Thymus (tissue), 11 donors: ENCODE results near the gene ADD2. TPM values are rescaled to one million over a fixed set of nuclear protein-coding genes. Genes with fewer than 3 reads are reported as not detected.

Experiments used
- DNase-seq, 9 donors: peaks; one replicate each; pipeline ENCODE4 v3.0.0-alpha.2; 2013; ENCODE audit warnings: low spot score in 9 of 9, low read depth in 6 of 9, missing footprints in 1 of 9
- H3K27ac ChIP-seq, 2 donors: one replicate each; pipeline ENCODE4 v1.5.1; 2013; ENCODE audit warnings: control low read depth in 1 of 2, low read depth in 1 of 2, low read length in 1 of 2, mild to moderate bottlenecking in 1 of 2, moderate library complexity in 1 of 2
- H3K27me3 ChIP-seq, 2 donors: one replicate each; pipeline ENCODE4 v1.5.1; 2013; ENCODE audit warnings: low read length in 1 of 2; ENCODE audit not compliant: control insufficient read depth in 2 of 2, insufficient read depth in 1 of 2
- H3K36me3 ChIP-seq, 2 donors: one replicate each; pipeline ENCODE4 v1.5.1; 2013; ENCODE audit warnings: low read length in 1 of 2, mild to moderate bottlenecking in 1 of 2, moderate library complexity in 1 of 2; ENCODE audit not compliant: control insufficient read depth in 2 of 2, insufficient read depth in 2 of 2
- H3K4me1 ChIP-seq, 2 donors: one replicate each; pipeline ENCODE4 v1.5.1; 2013; ENCODE audit warnings: low read length in 2 of 2; ENCODE audit not compliant: control insufficient read depth in 2 of 2, insufficient read depth in 2 of 2
- H3K4me3 ChIP-seq, 2 donors: one replicate each; pipeline ENCODE4 v1.5.1; 2013; ENCODE audit warnings: low read length in 2 of 2, control low read depth in 1 of 2, mild to moderate bottlenecking in 1 of 2
- H3K9me3 ChIP-seq, 2 donors: one replicate each; pipeline ENCODE4 v1.5.1; 2013; ENCODE audit warnings: low read length in 1 of 2, mild to moderate bottlenecking in 1 of 2; ENCODE audit not compliant: control insufficient read depth in 2 of 2, insufficient read depth in 1 of 2
- WGBS: extraction: QIAGEN DNeasy Blood & Tissue Kit; methylation state at CpG from one replicate; pipeline ENCODE4 v1.1.7; 2013; 5-methylcytosine and 5-hydroxymethylcytosine counted together
- polyA plus RNA-seq: library from polyadenylated mRNA; stranded (reverse); fragments of 200-250 nt; gene quantifications from one replicate; pipeline ENCODE4 v1.2.3, GENCODE V29; 2013
- total RNA-seq: library from RNA; stranded (reverse); fragments of 120-200 nt; gene quantifications from one replicate; pipeline ENCODE4 v1.2.4, GENCODE V29; 2013
- donor health status: healthy.

ADD2 gene
- total and polyA plus RNA-seq, 2 donors, result 0.46 to 0.90 TPM

GRCh38 chr2:70772486-70773155 is 4.6 kb upstream of the ADD2 start:
- 66% methylated on average over 2 of the region's 2 CpGs for WGBS
- Histone ChIP-seq H3K9me3 (no peaks in the 10 kb centered on the region), H3K4me3 (no peak overlapping the region), H3K27ac (no peak overlapping the region), H3K36me3 (no peaks in the 10 kb centered on the region), H3K27me3 (peaks cover 17 to 64% of the 10 kb centered on the region in 2 donors), H3K4me1 (peaks cover 3 to 4% of the 10 kb centered on the region in 2 donors)
- no peak for DNase-seq

GRCh38 chr2:70771446-70771845 is 3.4 kb upstream of the ADD2 start:
- no peak overlapping the region for H3K27ac ChIP-seq
- H3K27me3 ChIP-seq, result peaks cover 25 to 72% of the 10 kb centered on the region in 2 donors
- H3K4me1 ChIP-seq, result peaks cover 8 to 10% of the 10 kb centered on the region in 2 donors
- no peaks in the 10 kb centered on the region for H3K36me3 ChIP-seq
- WGBS, result 91% methylated on average over 2 of the region's 2 CpGs
- no peak for DNase-seq
- no peak overlapping the region for H3K4me3 ChIP-seq
- H3K9me3 ChIP-seq, result no peaks in the 10 kb centered on the region

GRCh38 chr2:70769450-70769849 is 1.4 kb upstream of the ADD2 start:
- no peak overlapping the region for H3K4me3 ChIP-seq
- H3K27ac ChIP-seq, result no peak overlapping the region
- peaks cover 8 to 10% of the 10 kb centered on the region in 2 donors for H3K4me1 ChIP-seq
- no peak for DNase-seq
- peaks cover 25 to 80% of the 10 kb centered on the region in 2 donors for H3K27me3 ChIP-seq
- 70% methylated on average over 2 of the region's 2 CpGs for WGBS
- no peaks in the 10 kb centered on the region for H3K9me3 ChIP-seq
- H3K36me3 ChIP-seq, result no peaks in the 10 kb centered on the region

GRCh38 chr2:70768590-70769085 is 638 bp upstream of the ADD2 start:
- 69% methylated on average over 7 of the region's 7 CpGs for WGBS

GRCh38 chr2:70767079-70767698 is 811 bp downstream of the ADD2 start:
- no peak for DNase-seq
- Histone ChIP-seq H3K36me3 (no peaks in the 10 kb centered on the region), H3K27me3 (peaks cover 25 to 81% of the 10 kb centered on the region in 2 donors), H3K4me3 (peak overlapping the region in 1 of 2 donors; percentile 37), H3K4me1 (peaks cover 8 to 10% of the 10 kb centered on the region in 2 donors), H3K9me3 (no peaks in the 10 kb centered on the region), H3K27ac (no peak overlapping the region)
- WGBS, result 2% methylated on average over 51 of the region's 51 CpGs

More at GRCh38 chr2:70768590-70769085, 638 bp upstream of the ADD2 start:
- Histone ChIP-seq H3K9me3 (no peaks in the 10 kb centered on the region), H3K4me3 (no peak overlapping the region), H3K27me3 (peaks cover 25 to 83% of the 10 kb centered on the region in 2 donors), H3K36me3 (no peaks in the 10 kb centered on the region), H3K27ac (no peak overlapping the region), H3K4me1 (peaks cover 8 to 10% of the 10 kb centered on the region in 2 donors)
- DNase-seq, result no peak

- no peak overlapping the region for H3K27ac ChIP-seq
- 8% methylated on average over 7 of the region's 7 CpGs for WGBS
Measured at GRCh38 chr2:70766357-70767078, 1.5 kb downstream of the ADD2 start.

GRCh38 chr2:70765507-70765906 is 2.5 kb downstream of the ADD2 start:
- H3K4me1 ChIP-seq, result peaks cover 8 to 10% of the 10 kb centered on the region in 2 donors
- peaks cover 25 to 66% of the 10 kb centered on the region in 2 donors for H3K27me3 ChIP-seq

More at GRCh38 chr2:70766357-70767078, 1.5 kb downstream of the ADD2 start:
- Histone ChIP-seq H3K36me3 (no peaks in the 10 kb centered on the region), H3K9me3 (no peaks in the 10 kb centered on the region), H3K4me1 (peaks cover 8 to 10% of the 10 kb centered on the region in 2 donors), H3K27me3 (peaks cover 25 to 75% of the 10 kb centered on the region in 2 donors), H3K4me3 (no peak overlapping the region)
- DNase-seq, result no peak

GRCh38 chr2:70759446-70759845 is 8.6 kb downstream of the ADD2 start:
- 69% methylated on average over 1 of the region's 1 CpG for WGBS
- Histone ChIP-seq H3K4me3 (no peak overlapping the region), H3K27ac (no peak overlapping the region), H3K4me1 (no peaks in the 10 kb centered on the region), H3K9me3 (no peaks in the 10 kb centered on the region), H3K27me3 (peaks cover 0 to 14% of the 10 kb centered on the region in 2 donors), H3K36me3 (no peaks in the 10 kb centered on the region)
- DNase-seq, result no peak

More at GRCh38 chr2:70765507-70765906, 2.5 kb downstream of the ADD2 start:
- Histone ChIP-seq H3K4me3 (no peak overlapping the region), H3K27ac (no peak overlapping the region), H3K9me3 (no peaks in the 10 kb centered on the region), H3K36me3 (no peaks in the 10 kb centered on the region)
- no peak for DNase-seq
- 94% methylated on average over 7 of the region's 7 CpGs for WGBS

GRCh38 chr2:70757966-70758365 is 10.0 kb downstream of the ADD2 start:
- H3K36me3 ChIP-seq, result no peaks in the 10 kb centered on the region
- peaks cover 0 to 9% of the 10 kb centered on the region in 2 donors for H3K27me3 ChIP-seq

More at GRCh38 chr2:70757966-70758365, 10.0 kb downstream of the ADD2 start:
- DNase-seq, result no peak
- Histone ChIP-seq H3K9me3 (no peaks in the 10 kb centered on the region), H3K4me3 (no peak overlapping the region), H3K27ac (no peak overlapping the region), H3K4me1 (no peaks in the 10 kb centered on the region)
- 97% methylated on average over 7 of the region's 7 CpGs for WGBS
